HEK293 (cell line): Measurements from ENCODE around the gene PAQR5.

Experiments used
- CTCF ChIP-seq: fragments of 450-650 bp; formaldehyde crosslinking; IDR thresholded peaks from 2 replicates; pipeline ENCODE4 v1.5.1; 2016; ENCODE audit warnings: missing biosample characterization, missing genetic modification characterization
- REST ChIP-seq: fragments of 450-650 bp; formaldehyde crosslinking; IDR thresholded peaks from 2 replicates; pipeline ENCODE4 v1.5.1; 2016; ENCODE audit warnings: missing biosample characterization, missing genetic modification characterization
- SCRT2 ChIP-seq: fragments of 450-650 bp; formaldehyde crosslinking; IDR thresholded peaks from 2 replicates; pipeline ENCODE4 v1.5.1; 2016; ENCODE audit warnings: missing biosample characterization, missing genetic modification characterization
- SP7 ChIP-seq: fragments of 450-650 bp; formaldehyde crosslinking; IDR thresholded peaks from 2 replicates; pipeline ENCODE4 v1.5.1; 2016; ENCODE audit warnings: missing biosample characterization, missing genetic modification characterization
- ZBTB17 ChIP-seq: fragments of 450-650 bp; formaldehyde crosslinking; IDR thresholded peaks from 2 replicates; pipeline ENCODE4 v1.5.1; 2016; ENCODE audit warnings: missing biosample characterization, missing genetic modification characterization
- ZBTB49 ChIP-seq: fragments of 450-650 bp; formaldehyde crosslinking; IDR thresholded peaks from 2 replicates; pipeline ENCODE4 v1.5.1; 2016; ENCODE audit warnings: missing biosample characterization, missing genetic modification characterization, low read depth
- ZEB2 ChIP-seq: fragments of 450-650 bp; formaldehyde crosslinking; IDR thresholded peaks from 2 replicates; pipeline ENCODE4 v1.5.1; 2016; ENCODE audit warnings: missing biosample characterization, missing genetic modification characterization
- ZNF112 ChIP-seq: fragments of 450-650 bp; formaldehyde crosslinking; IDR thresholded peaks from 2 replicates; pipeline ENCODE4 v1.5.0; 2017; ENCODE audit warnings: missing biosample characterization, missing genetic modification characterization
- ZNF132 ChIP-seq: fragments of 450-650 bp; formaldehyde crosslinking; IDR thresholded peaks from 2 replicates; pipeline ENCODE4 v1.5.1; 2017; ENCODE audit warnings: missing biosample characterization, missing genetic modification characterization, borderline replicate concordance
- ZNF140 ChIP-seq: fragments of 450-650 bp; formaldehyde crosslinking; IDR thresholded peaks from 2 replicates; pipeline ENCODE4 v1.5.1; 2016; ENCODE audit warnings: missing biosample characterization, missing genetic modification characterization
- ZNF19 ChIP-seq: fragments of 450-650 bp; formaldehyde crosslinking; IDR thresholded peaks from 2 replicates; pipeline ENCODE4; 2016; ENCODE audit warnings: missing biosample characterization, missing genetic modification characterization, low read depth
- ZNF223 ChIP-seq: fragments of 450-650 bp; formaldehyde crosslinking; IDR thresholded peaks from 2 replicates; pipeline ENCODE4 v1.5.1; 2016; ENCODE audit warnings: missing biosample characterization, missing genetic modification characterization
- ZNF248 ChIP-seq: fragments of 450-650 bp; formaldehyde crosslinking; IDR thresholded peaks from 2 replicates; pipeline ENCODE4 v1.5.1; 2017; ENCODE audit warnings: missing biosample characterization, missing genetic modification characterization
- ZNF274 ChIP-seq, 2 experiments: fragments of 200-500 bp in 1 of 2; fragments of 450-650 bp in 1 of 2; sonication (Bioruptor generic) in 1 of 2; formaldehyde crosslinking in 1 of 2; IDR thresholded peaks; 2 replicates each; pipeline versions ENCODE4 v1.5.1 to v1.6.1; 2014 to 2016; ENCODE audit warnings: borderline replicate concordance in 1 of 2, inconsistent platforms in 1 of 2, low read length in 1 of 2, missing biosample characterization in 1 of 2, missing genetic modification characterization in 1 of 2
- ZNF292 ChIP-seq: fragments of 450-650 bp; formaldehyde crosslinking; IDR thresholded peaks from 2 replicates; pipeline ENCODE4 v1.5.1; 2016; ENCODE audit warnings: low read depth, missing biosample characterization, missing genetic modification characterization, borderline replicate concordance
- ZNF433 ChIP-seq: fragments of 450-650 bp; formaldehyde crosslinking; IDR thresholded peaks from 2 replicates; pipeline ENCODE4 v1.5.1; 2016; ENCODE audit warnings: missing biosample characterization, missing genetic modification characterization, low read depth
- ZNF518A ChIP-seq: fragments of 450-650 bp; formaldehyde crosslinking; conservative IDR thresholded peaks from 2 replicates; pipeline ENCODE4 v1.5.1; 2016; ENCODE audit warnings: low read depth, missing biosample characterization, missing genetic modification characterization
- ZNF580 ChIP-seq: fragments of 450-650 bp; formaldehyde crosslinking; IDR thresholded peaks from 2 replicates; pipeline ENCODE4 v1.5.1; 2016; ENCODE audit warnings: missing biosample characterization, missing genetic modification characterization
- ZNF692 ChIP-seq: fragments of 450-650 bp; formaldehyde crosslinking; IDR thresholded peaks from 2 replicates; pipeline ENCODE4 v1.5.1; 2016; ENCODE audit warnings: missing biosample characterization, missing genetic modification characterization
- ZNF843 ChIP-seq: fragments of 450-650 bp; formaldehyde crosslinking; IDR thresholded peaks from 2 replicates; pipeline ENCODE4 v1.5.1; 2016; ENCODE audit warnings: missing biosample characterization, missing genetic modification characterization
- TF ChIP-seq, protein P1 (sequence below): fragments of 450-650 bp; formaldehyde crosslinking; IDR thresholded peaks from 2 replicates; pipeline ENCODE4 v1.5.1; 2016; ENCODE audit warnings: missing biosample characterization, missing genetic modification characterization

Gene PAQR5

GRCh38 chr15:69298697-69299441, at the start of gene PAQR5 (continued):
- no peak for TF ChIP-seq ZNF223 (tag by site-specific recombination)
- peak; percentile 8; the same call in 1 of the 2 replicates for TF ChIP-seq ZEB2 (tag by site-specific recombination)
- TF ChIP-seq ZBTB49 (tag by site-specific recombination): no peak
- no peak for TF ChIP-seq ZNF518A
- TF ChIP-seq ZBTB17: no peak
- no peak for TF ChIP-seq ZNF292
- no peak for TF ChIP-seq SCRT2 (tag by site-specific recombination)
- TF ChIP-seq ZNF132 (tag by site-specific recombination): no peak
- no peak for TF ChIP-seq ZNF140 (tag by site-specific recombination)
- TF ChIP-seq REST (tag by site-specific recombination): no peak
- TF ChIP-seq ZNF433: no peak
- no peak for TF ChIP-seq ZNF843
- TF ChIP-seq ZNF692 (tag by site-specific recombination): peak; percentile 55; the same call in 1 of the 2 replicates
- TF ChIP-seq ZNF274 (IDR thresholded peaks at IDR 0.05; ENCODE audit: low read length): no peak
- TF ChIP-seq ZNF274 (tag by site-specific recombination; IDR thresholded peaks at IDR 0.05; ENCODE audit: borderline replicate concordance): no peak
- TF ChIP-seq ZNF19 (tag by site-specific recombination): no peak
- TF ChIP-seq ZNF112 (tag by site-specific recombination): no peak
- TF ChIP-seq, protein P1, sequence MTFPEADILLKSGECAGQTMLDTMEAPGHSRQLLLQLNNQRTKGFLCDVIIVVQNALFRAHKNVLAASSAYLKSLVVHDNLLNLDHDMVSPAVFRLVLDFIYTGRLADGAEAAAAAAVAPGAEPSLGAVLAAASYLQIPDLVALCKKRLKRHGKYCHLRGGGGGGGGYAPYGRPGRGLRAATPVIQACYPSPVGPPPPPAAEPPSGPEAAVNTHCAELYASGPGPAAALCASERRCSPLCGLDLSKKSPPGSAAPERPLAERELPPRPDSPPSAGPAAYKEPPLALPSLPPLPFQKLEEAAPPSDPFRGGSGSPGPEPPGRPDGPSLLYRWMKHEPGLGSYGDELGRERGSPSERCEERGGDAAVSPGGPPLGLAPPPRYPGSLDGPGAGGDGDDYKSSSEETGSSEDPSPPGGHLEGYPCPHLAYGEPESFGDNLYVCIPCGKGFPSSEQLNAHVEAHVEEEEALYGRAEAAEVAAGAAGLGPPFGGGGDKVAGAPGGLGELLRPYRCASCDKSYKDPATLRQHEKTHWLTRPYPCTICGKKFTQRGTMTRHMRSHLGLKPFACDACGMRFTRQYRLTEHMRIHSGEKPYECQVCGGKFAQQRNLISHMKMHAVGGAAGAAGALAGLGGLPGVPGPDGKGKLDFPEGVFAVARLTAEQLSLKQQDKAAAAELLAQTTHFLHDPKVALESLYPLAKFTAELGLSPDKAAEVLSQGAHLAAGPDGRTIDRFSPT (tag by site-specific recombination): no peak
- TF ChIP-seq ZNF580: no peak
- TF ChIP-seq CTCF (tag by site-specific recombination): no peak
- TF ChIP-seq SP7 (tag by site-specific recombination): no peak
- no peak for TF ChIP-seq ZNF248
